Measurements from ENCODE around the gene CACYBP. TPM values are rescaled to one million over a fixed set of nuclear protein-coding genes. Genes with fewer than 3 reads are reported as not detected.

The CACYBP gene
- total and polyA plus RNA-seq, 2 donors (not counting 3 experiments of a cell fraction or from before 2014, with no cell fraction given): 29.5 to 149 TPM

- H3K27me3 ChIP-seq (ENCODE audit: control insufficient read depth in 2 of 2, insufficient read depth in 2 of 2, low read length in 2 of 2): peaks cover 0 to 2% of the 10 kb centered on the region in 2 experiments
Measured at GRCh38 chr1:175037416-175037815, 37.7 kb downstream of the CACYBP start.

More at GRCh38 chr1:175037416-175037815, 37.7 kb downstream of the CACYBP start:
- Histone ChIP-seq H3K27ac (ENCODE audit: insufficient read depth, low read depth, low read length) (no peak overlapping the region), H4K20me1 (replicated peaks; ENCODE audit: control insufficient read depth, extremely low read depth, insufficient read depth, low read length) (no peaks in the 10 kb centered on the region), H3K4me3 (replicated peaks in 1 of 3; ENCODE audit: insufficient read depth in 1 of 3, low read depth in 1 of 3, low read length in 3 of 3) (no peak overlapping the region), H3K9me3 (replicated peaks; ENCODE audit: control insufficient read depth, insufficient read depth, low read length) (no peaks in the 10 kb centered on the region), H3K9ac (replicated peaks; ENCODE audit: extremely low read depth, insufficient read depth, low read length) (no peak overlapping the region), H3K79me2 (ENCODE audit: control insufficient read depth, insufficient read depth, low read length) (no peaks in the 10 kb centered on the region), H3K36me3 (ENCODE audit: control insufficient read depth in 2 of 2, extremely low read depth in 1 of 2, insufficient read depth in 2 of 2, low read length in 2 of 2) (no peaks in the 10 kb centered on the region), H3K4me2 (ENCODE audit: insufficient read depth, low read length) (no peak overlapping the region), H3K4me1 (ENCODE audit: control insufficient read depth, extremely low read depth, insufficient read depth, low read length) (no peaks in the 10 kb centered on the region), H2AFZ (ENCODE audit: low read depth, low read length) (no peak overlapping the region), H3K9me1 (replicated peaks; ENCODE audit: control insufficient read depth, extremely low read depth, insufficient read depth, low read length) (no peaks in the 10 kb centered on the region)
- POLR2A ChIA-PET: no interaction called here
- CTCF ChIA-PET: no interaction called here
- TF ChIP-seq GATA2 (IDR thresholded peaks at IDR 0.05; ENCODE audit: insufficient read depth, insufficient read length, low read depth, low read length) (no peak), POLR2A (IDR thresholded peaks at IDR 0.05; ENCODE audit: low read depth, low read length) (no peak), POLR2AphosphoS5 (IDR thresholded peaks at IDR 0.05; ENCODE audit: insufficient read depth, low read depth, low read length) (no peak), MYC (IDR thresholded peaks at IDR 0.05; ENCODE audit: low read depth, low read length) (no peak), FOS (IDR thresholded peaks at IDR 0.05; ENCODE audit: borderline replicate concordance, insufficient read depth, low read length) (no peak), MAX (IDR thresholded peaks at IDR 0.05; ENCODE audit: insufficient read depth, insufficient read length) (no peak), JUN (IDR thresholded peaks at IDR 0.05; ENCODE audit: borderline replicate concordance, insufficient read depth, insufficient read length, low read depth) (no peak), CTCF (IDR thresholded peaks at IDR 0.05; ENCODE audit: extremely low read depth in 1 of 2, insufficient read depth in 1 of 2, low read depth in 1 of 2, low read length in 2 of 2) (no peak), EZH2 (IDR thresholded peaks at IDR 0.05; ENCODE audit: borderline replicate concordance, low read depth, low read length, severe bottlenecking) (no peak)
- dilution Hi-C loops (cut with MboI; ENCODE audit: extremely low pct_ligation_motif_present, low sequenced_read_pairs) (no loop called here), intact Hi-C loops (cut with micrococcal nuclease) (no loop called here)
- BruUV-seq (replicated peaks): no TSS peak
- no peak for FAIRE-seq
- DNase-seq (ENCODE audit: low read depth, low spot score): no peak
